GM12892 (cell line): Measurements from ENCODE around the gene APOC4.

ENCODE experiments used
- POLR2A ChIP-seq: IDR thresholded peaks from 2 replicates; pipeline ENCODE4 v1.6.1; 2011; ENCODE audit warnings: low read depth, low read length, control low read depth
- POLR2AphosphoS5 ChIP-seq: IDR thresholded peaks from 2 replicates; pipeline ENCODE4 v1.6.1; 2011; ENCODE audit warnings: low read depth, low read length, control low read depth
- TAF1 ChIP-seq: IDR thresholded peaks from 2 replicates; pipeline ENCODE4 v1.6.1; 2011; ENCODE audit warnings: low read depth, mild to moderate bottlenecking, control low read depth, low read length, borderline replicate concordance

GRCh38 chr19:44974857-44975256 lies 32.8 kb downstream of the APOC4 start:
- TF ChIP-seq POLR2A (no peak), POLR2AphosphoS5 (no peak), TAF1 (no peak)
